H1 (cell line): ENCODE results near the gene BRD3OS. TPM values are rescaled to one million over a fixed set of nuclear protein-coding genes. Genes with fewer than 3 reads are reported as not detected.

Experiments
- SIN3A ChIP-seq, 2 experiments: IDR thresholded peaks in 1 of 2; conservative IDR thresholded peaks in 1 of 2; 2 replicates each; pipeline ENCODE4 v1.6.1; 2011 to 2012; ENCODE audit warnings: low read length in 2 of 2, improper control_type of control experiment in 1 of 2, low read depth in 1 of 2, mild to moderate bottlenecking in 1 of 2
- polyA plus RNA-seq, 7 experiments: library from polyadenylated mRNA; depleted of rRNA in 3 of 7; stranded (reverse) in 5 of 7; unstranded in 2 of 7; fragments of >200 nt in 5 of 7; fragments of 200-250 nt in 2 of 7; gene quantifications; 1 replicate in 5 of 7; 2 replicates in 1 of 7; 4 replicates in 1 of 7; pipeline versions ENCODE4 v1.2.1 to v1.2.3, GENCODE V29; 2011 to 2013; ENCODE audit warnings: missing spikeins in 2 of 7, mixed read lengths in 2 of 7
- total RNA-seq: library from RNA; stranded (reverse); fragmentation: NEBNext Ultra II Directional; extraction: Animal tissue kit (Norgen Biotek cat#: 25700); gene quantifications from 2 replicates; pipeline ENCODE4 v1.2.1, GENCODE V29; 2021

Gene BRD3OS
- total and polyA plus RNA-seq, 2 of the 8 experiments (the other 6 are each of a cell fraction or from before 2014, with no cell fraction given): 12.7 to 20.2 TPM

DNA sequence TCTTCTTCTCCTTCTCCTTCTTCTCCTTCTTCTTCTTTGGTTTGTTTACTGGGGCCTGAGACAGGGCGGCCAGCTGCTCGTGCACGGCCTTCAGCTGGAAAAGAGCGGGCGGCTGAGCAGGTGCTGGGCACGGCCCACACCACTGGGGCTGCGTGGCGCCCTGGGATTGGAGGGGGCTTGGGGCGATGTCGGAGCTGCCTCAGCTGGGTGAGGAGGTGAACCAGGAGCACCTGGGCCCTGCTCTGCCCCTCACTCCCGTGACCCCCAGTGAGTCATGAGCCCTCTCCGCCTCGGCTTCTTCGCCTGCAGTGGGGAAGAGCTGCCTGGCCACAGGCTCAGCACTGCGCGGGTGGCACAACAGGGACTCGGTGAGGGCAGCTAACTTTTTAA lies 14.9 kb downstream of the BRD3OS start (continued):
- no peak for TF ChIP-seq SIN3A (conservative IDR thresholded peaks at IDR 0.05 in 1 of 2, IDR thresholded peaks at IDR 0.05 in 1 of 2; ENCODE audit: low read depth in 1 of 2, low read length in 2 of 2)
